Stimulated activated CD8-positive, alpha-beta memory T cell treated with anti-CD3 and anti-CD28 coated beads, Interleukin-7, amount 100 ng/mL, for 24 hours (primary cell): ENCODE data around the gene ZNF446.
"Not testable (repeated sequence)": the region's sequence is repeated elsewhere in the genome, so short reads cannot be mapped to it uniquely, and the experiment has no call there.

Source experiments
- DNase-seq: peaks from one replicate; pipeline ENCODE4 v3.0.0-alpha.2; 2020; ENCODE audit warnings: low read depth

Gene ZNF446

GRCh38 chr19:58475714-58476497, at the start of gene ZNF446:
TSS of gene ZNF446 (plus strand) at chr19:58476352. CDS start at chr19:58477219, 867 bp downstream.
- peak; percentile 87 for DNase-seq

- DNase-seq = no peak
Measured at GRCh38 chr19:58428617-58429016, 47.5 kb upstream of the ZNF446 start.

GRCh38 chr19:58429745-58430144, 46.4 kb upstream of the ZNF446 start:
- no peak for DNase-seq

GRCh38 chr19:58434217-58434616, 41.9 kb upstream of the ZNF446 start:
- DNase-seq = no peak

GRCh38 chr19:58439576-58440554, 36.3 kb upstream of the ZNF446 start, which contains the start of gene ZNF132:
TSS of gene ZNF132 (minus strand) at chr19:58440153. CDS start at chr19:58439821, 332 bp downstream.
- DNase-seq = peak; percentile 84

GRCh38 chr19:58440556-58440955, 35.6 kb upstream of the ZNF446 start:
- DNase-seq = no peak

- not testable (repeated sequence) for DNase-seq
Measured at GRCh38 chr19:58442986-58443385, 33.2 kb upstream of the ZNF446 start.

GRCh38 chr19:58448860-58449259, 27.3 kb upstream of the ZNF446 start:
- DNase-seq = not testable (repeated sequence)

GRCh38 chr19:58449980-58450379, 26.2 kb upstream of the ZNF446 start:
- not testable (repeated sequence) for DNase-seq

GRCh38 chr19:58450856-58451357, 25.2 kb upstream of the ZNF446 start:
- no peak for DNase-seq

- DNase-seq = peak; percentile 93
Measured at GRCh38 chr19:58451358-58452101, 24.6 kb upstream of the ZNF446 start, which contains the start of gene ZNF324B. TSS of gene ZNF324B (plus strand) at chr19:58451622. CDS start at chr19:58453702, 2,080 bp downstream.

GRCh38 chr19:58453743-58454142, 22.4 kb upstream of the ZNF446 start:
- no peak for DNase-seq

- DNase-seq = no peak
Measured at GRCh38 chr19:58455306-58455705, 20.8 kb upstream of the ZNF446 start.

GRCh38 chr19:58456111-58456510, 20.0 kb upstream of the ZNF446 start:
- no peak for DNase-seq

GRCh38 chr19:58460039-58460438, 16.1 kb upstream of the ZNF446 start:
- DNase-seq = no peak

GRCh38 chr19:58466089-58466759, 9.9 kb upstream of the ZNF446 start:
- no peak for DNase-seq

GRCh38 chr19:58466760-58467589, 9.2 kb upstream of the ZNF446 start, which contains the start of gene ZNF324:
TSS of gene ZNF324 (plus strand) at chr19:58467080. CDS start at chr19:58469186, 2,106 bp downstream.
- peak; percentile 95 for DNase-seq

GRCh38 chr19:58468216-58468839, 7.8 kb upstream of the ZNF446 start:
- DNase-seq = no peak

- DNase-seq = no peak
Measured at GRCh38 chr19:58469241-58470013, 6.7 kb upstream of the ZNF446 start.
